C4-2B (cell line): Measurements from ENCODE around the gene SUFU.
A peak's percentile ranks its signal among the peaks of the same experiment; 100 is the strongest.
"Not testable (repeated sequence)": the region's sequence is repeated elsewhere in the genome, so short reads cannot be mapped to it uniquely, and the experiment has no call there.

Source experiments
- H3K27ac ChIP-seq: fragments of 450-650 bp; 2 replicates; pipeline ENCODE4 v1.5.1; 2017
- CTCF ChIP-seq: fragments of 450-650 bp; conservative IDR thresholded peaks from 2 replicates; pipeline ENCODE4 v1.5.1; 2017; ENCODE audit warnings: mild to moderate bottlenecking
- ZFX ChIP-seq: fragments of 450-650 bp; IDR thresholded peaks from 2 replicates; pipeline ENCODE4 v1.6.1; 2017

The SUFU gene

GRCh38 chr10:102503264-102504178, at the start of gene SUFU:
Gene SUFU, plus strand, starts transcription at chr10:102503972. Its CDS starts 181 bp downstream, at chr10:102504153.
- TF ChIP-seq ZFX (no peak; the same call in 1 of the 2 replicates), CTCF (peak; percentile 96)
- peak within 1 kb of the TSS; percentile 89 for H3K27ac ChIP-seq

- H3K27ac ChIP-seq, result not testable (repeated sequence)
Observed at GRCh38 chr10:102454662-102455487, 48.9 kb upstream of the SUFU start.

GRCh38 chr10:102455893-102456471, 47.8 kb upstream of the SUFU start:
- TF ChIP-seq ZFX (no peak), CTCF (no peak)
- H3K27ac ChIP-seq, result no peak overlapping the region

GRCh38 chr10:102457591-102458150, 46.1 kb upstream of the SUFU start:
- TF ChIP-seq CTCF (no peak), ZFX (no peak)

GRCh38 chr10:102458656-102459055, 45.1 kb upstream of the SUFU start:
- TF ChIP-seq ZFX (no peak), CTCF (no peak)

More at GRCh38 chr10:102457591-102458150, 46.1 kb upstream of the SUFU start:
- H3K27ac ChIP-seq, result no peak overlapping the region

GRCh38 chr10:102460836-102461186, 43.0 kb upstream of the SUFU start:
- peak overlapping the region; percentile 40; the same call in 1 of the 2 replicates for H3K27ac ChIP-seq
- TF ChIP-seq ZFX, result no peak
- TF ChIP-seq CTCF, result no peak

More at GRCh38 chr10:102458656-102459055, 45.1 kb upstream of the SUFU start:
- H3K27ac ChIP-seq, result no peak overlapping the region
